Body of pancreas (tissue), 4 donors: ENCODE results near the gene FAM89B.

ENCODE experiments used
- POLR2A ChIP-seq, 3 donors: fragments of 450-650 bp; IDR thresholded peaks; one replicate each; pipeline ENCODE4 v1.6.1; 2016; ENCODE audit warnings: antibody characterized with exemption in 3 of 3, mild to moderate bottlenecking in 2 of 3
- TF ChIP-seq, protein P1 (sequence below), 7 experiments: fragments of 450-650 bp in 4 of 7; fragments of 200-600 bp in 3 of 7; sonication (generic) in 3 of 7; IDR thresholded peaks; one replicate each; pipeline ENCODE4 v1.5.1; 2016 to 2019; ENCODE audit warnings: antibody characterized with exemption in 7 of 7

DNA sequence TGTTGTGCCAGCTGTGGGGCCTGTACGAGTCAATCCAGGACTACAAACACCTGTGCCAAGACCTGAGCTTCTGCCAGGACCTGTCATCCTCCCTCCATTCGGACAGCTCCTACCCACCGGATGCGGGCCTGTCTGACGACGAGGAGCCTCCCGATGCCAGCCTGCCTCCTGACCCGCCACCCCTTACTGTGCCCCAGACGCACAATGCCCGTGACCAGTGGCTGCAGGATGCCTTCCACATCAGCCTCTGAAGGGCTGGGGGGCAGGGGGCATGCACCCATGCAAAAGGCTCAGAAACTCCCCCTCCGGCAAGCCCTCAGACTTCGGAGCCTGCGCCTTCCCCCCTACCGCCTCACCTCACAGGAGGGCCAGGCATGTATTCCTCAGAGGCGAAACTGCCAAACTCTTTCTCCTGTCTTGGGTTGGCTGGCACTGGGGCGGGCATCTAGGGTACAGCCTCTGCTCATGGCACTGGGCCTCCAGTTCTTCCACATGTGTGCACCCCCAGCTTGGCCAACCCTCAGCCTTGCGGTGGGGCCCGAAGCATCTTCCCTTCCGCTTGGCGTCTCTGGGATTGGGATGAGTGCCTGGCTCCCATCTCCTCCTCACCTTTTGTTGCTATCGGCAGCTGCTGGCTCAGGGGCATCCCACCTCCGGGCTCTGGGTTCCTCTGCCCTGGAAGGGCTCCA lies 1.2 kb downstream of the FAM89B start:
- TF ChIP-seq, protein P1, sequence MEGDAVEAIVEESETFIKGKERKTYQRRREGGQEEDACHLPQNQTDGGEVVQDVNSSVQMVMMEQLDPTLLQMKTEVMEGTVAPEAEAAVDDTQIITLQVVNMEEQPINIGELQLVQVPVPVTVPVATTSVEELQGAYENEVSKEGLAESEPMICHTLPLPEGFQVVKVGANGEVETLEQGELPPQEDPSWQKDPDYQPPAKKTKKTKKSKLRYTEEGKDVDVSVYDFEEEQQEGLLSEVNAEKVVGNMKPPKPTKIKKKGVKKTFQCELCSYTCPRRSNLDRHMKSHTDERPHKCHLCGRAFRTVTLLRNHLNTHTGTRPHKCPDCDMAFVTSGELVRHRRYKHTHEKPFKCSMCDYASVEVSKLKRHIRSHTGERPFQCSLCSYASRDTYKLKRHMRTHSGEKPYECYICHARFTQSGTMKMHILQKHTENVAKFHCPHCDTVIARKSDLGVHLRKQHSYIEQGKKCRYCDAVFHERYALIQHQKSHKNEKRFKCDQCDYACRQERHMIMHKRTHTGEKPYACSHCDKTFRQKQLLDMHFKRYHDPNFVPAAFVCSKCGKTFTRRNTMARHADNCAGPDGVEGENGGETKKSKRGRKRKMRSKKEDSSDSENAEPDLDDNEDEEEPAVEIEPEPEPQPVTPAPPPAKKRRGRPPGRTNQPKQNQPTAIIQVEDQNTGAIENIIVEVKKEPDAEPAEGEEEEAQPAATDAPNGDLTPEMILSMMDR (IDR thresholded peaks at IDR 0.05): no peak
- TF ChIP-seq POLR2A (IDR thresholded peaks at IDR 0.05): no peak
